ENCODE data around the gene INSR. TPM values are rescaled to one million over a fixed set of nuclear protein-coding genes. Genes with fewer than 3 reads are reported as not detected.
"Not testable (repeated sequence)": the region's sequence is repeated elsewhere in the genome, so short reads cannot be mapped to it uniquely, and the experiment has no call there.

The INSR gene
- polyA plus RNA-seq, 2 of the 4 experiments (the other 2 are of a cell fraction) = 1.8 to 3.3 TPM

- DNase-seq (ENCODE audit: low read depth in 1 of 2, low spot score in 1 of 2) (no peak), FAIRE-seq (no peak), ATAC-seq (no peak)
- Histone ChIP-seq H3K4me2 (no peak overlapping the region), H3K27ac (no peak overlapping the region), H3K9me3 (no peaks in the 10 kb centered on the region), H3K4me1 (no peaks in the 10 kb centered on the region), H3K4me3 (no peak overlapping the region)
- TF ChIP-seq JUN (IDR thresholded peaks at IDR 0.05) = no peak
- no peak for TF ChIP-seq NPAS2 (CRISPR knock-in tag; IDR thresholded peaks at IDR 0.05; ENCODE audit: borderline replicate concordance)
- TF ChIP-seq JUNB (IDR thresholded peaks at IDR 0.05) = no peak
- TF ChIP-seq EHF (CRISPR knock-in tag; IDR thresholded peaks at IDR 0.05) = no peak
- TF ChIP-seq FOSB (CRISPR knock-in tag; IDR thresholded peaks at IDR 0.05) = no peak
- TF ChIP-seq PBX3 (IDR thresholded peaks at IDR 0.05) = no peak
- no peak for TF ChIP-seq MAX (IDR thresholded peaks at IDR 0.05)
- TF ChIP-seq POLR2AphosphoS2 (conservative IDR thresholded peaks at IDR 0.05; ENCODE audit: low read length) = no peak
- no peak for TF ChIP-seq HES2 (IDR thresholded peaks at IDR 0.05)
- POLR2A ChIA-PET = no interaction called here
- CTCF ChIA-PET = no interaction called here
- 70% methylated on average over 7 of the region's 7 CpGs for WGBS (ENCODE audit: missing lambda C conversion rate)
These were observed 18.6 kb upstream of the INSR start for GRCh38 chr19:7312816-7313215.

GRCh38 chr19:7311911-7312310, 17.7 kb upstream of the INSR start:
- no peak overlapping the region for H3K27ac ChIP-seq
- TF ChIP-seq SMC3 (IDR thresholded peaks at IDR 0.05) (no peak), HOXA7 (CRISPR knock-in tag; IDR thresholded peaks at IDR 0.05) (no peak), CBX8 (IDR thresholded peaks at IDR 0.05) (no peak), KDM5A (IDR thresholded peaks at IDR 0.05) (no peak), RARB (CRISPR knock-in tag; IDR thresholded peaks at IDR 0.05) (no peak), CTCF (IDR thresholded peaks at IDR 0.05) (no peak), KDM1A (IDR thresholded peaks at IDR 0.05; ENCODE audit: low read depth) (no peak), CBX2 (IDR thresholded peaks at IDR 0.05; ENCODE audit: borderline replicate concordance, low read depth) (no peak), POLR2A (IDR thresholded peaks at IDR 0.05; ENCODE audit: low read length) (no peak), FOXS1 (CRISPR knock-in tag; IDR thresholded peaks at IDR 0.05) (no peak), HMGXB4 (CRISPR knock-in tag; IDR thresholded peaks at IDR 0.05; ENCODE audit: borderline replicate concordance) (no peak), MAFK (IDR thresholded peaks at IDR 0.05; ENCODE audit: partially characterized antibody) (no peak)
- H3K4me2 ChIP-seq = no peak overlapping the region
- WGBS (ENCODE audit: missing lambda C conversion rate) = 83% methylated on average over 12 of the region's 12 CpGs
- no peaks in the 10 kb centered on the region for H3K4me1 ChIP-seq
- ATAC-seq (no peak), FAIRE-seq (no peak), DNase-seq (ENCODE audit: low read depth in 1 of 2, low spot score in 1 of 2) (no peak)
- ChIA-PET POLR2A (no interaction called here), CTCF (no interaction called here)
- H3K4me3 ChIP-seq = no peak overlapping the region
- H3K9me3 ChIP-seq = no peaks in the 10 kb centered on the region

GRCh38 chr19:7308327-7308726, 14.1 kb upstream of the INSR start:
- FAIRE-seq; H3K27ac ChIP-seq; ATAC-seq; CTCF ChIA-PET; H3K4me3 ChIP-seq; DNase-seq (ENCODE audit: low read depth in 1 of 2, low spot score in 1 of 2); H3K4me1 ChIP-seq; POLR2A ChIA-PET; H3K9me3 ChIP-seq; H3K4me2 ChIP-seq: not testable (repeated sequence)
- WGBS (ENCODE audit: missing lambda C conversion rate) = 68% methylated on average over 7 of the region's 9 CpGs

All from A549 (cell line).